Measurements from ENCODE around the gene KANK4.
A peak's percentile ranks its signal among the peaks of the same experiment; 100 is the strongest.

KANK4 gene

GRCh38 chr1:62325081-62325480 is 5.8 kb upstream of the KANK4 start:
- Mint-ChIP-seq H3K36me3 (ENCODE audit: low read depth) (no peaks in the 10 kb centered on the region), H3K9me3 (peaks cover 8% of the 10 kb centered on the region), H3K27me3 (ENCODE audit: low read depth, poor library complexity) (peaks cover 51% of the 10 kb centered on the region), H3K27ac (peak overlapping the region; percentile 81), H3K4me3 (no peak overlapping the region), H3K4me1 (peaks cover 19% of the 10 kb centered on the region)
- no peak for TF ChIP-seq CTCF (IDR thresholded peaks at IDR 0.05)
- DNase-seq, result no peak

GRCh38 chr1:62321446-62321845 is 2.2 kb upstream of the KANK4 start:
- no peak for DNase-seq
- no peak overlapping the region for H3K4me3 Mint-ChIP-seq
- no peak overlapping the region for H3K27ac Mint-ChIP-seq
- H3K27me3 Mint-ChIP-seq (ENCODE audit: low read depth, poor library complexity), result peaks cover 69% of the 10 kb centered on the region
- H3K4me1 Mint-ChIP-seq, result peaks cover 25% of the 10 kb centered on the region
- no peak for TF ChIP-seq CTCF (IDR thresholded peaks at IDR 0.05)
- H3K36me3 Mint-ChIP-seq (ENCODE audit: low read depth), result no peaks in the 10 kb centered on the region
- peaks cover 14% of the 10 kb centered on the region for H3K9me3 Mint-ChIP-seq

- H3K36me3 Mint-ChIP-seq (ENCODE audit: low read depth), result no peaks in the 10 kb centered on the region
- peak overlapping the region; percentile 81 for H3K4me3 Mint-ChIP-seq
- no peak for TF ChIP-seq CTCF (IDR thresholded peaks at IDR 0.05)
- DNase-seq, result peak; percentile 27
- peaks cover 11% of the 10 kb centered on the region for H3K9me3 Mint-ChIP-seq
- peaks cover 85% of the 10 kb centered on the region for H3K27me3 Mint-ChIP-seq (ENCODE audit: low read depth, poor library complexity)
- H3K4me1 Mint-ChIP-seq, result peaks cover 46% of the 10 kb centered on the region
- no peak overlapping the region for H3K27ac Mint-ChIP-seq
Observed at GRCh38 chr1:62318320-62318755, 896 bp downstream of the KANK4 start.

- Mint-ChIP-seq H3K4me3 (peak overlapping the region; percentile 81), H3K9me3 (peaks cover 11% of the 10 kb centered on the region), H3K27me3 (ENCODE audit: low read depth, poor library complexity) (peaks cover 88% of the 10 kb centered on the region), H3K4me1 (peaks cover 57% of the 10 kb centered on the region), H3K36me3 (ENCODE audit: low read depth) (no peaks in the 10 kb centered on the region), H3K27ac (no peak overlapping the region)
- TF ChIP-seq CTCF (IDR thresholded peaks at IDR 0.05), result no peak
- no peak for DNase-seq
Observed at GRCh38 chr1:62317021-62317768, 2.0 kb downstream of the KANK4 start.

GRCh38 chr1:62316135-62316534 is 3.1 kb downstream of the KANK4 start:
- Mint-ChIP-seq H3K4me3 (no peak overlapping the region), H3K36me3 (ENCODE audit: low read depth) (no peaks in the 10 kb centered on the region), H3K27ac (no peak overlapping the region), H3K4me1 (peaks cover 59% of the 10 kb centered on the region), H3K27me3 (ENCODE audit: low read depth, poor library complexity) (peaks cover 82% of the 10 kb centered on the region), H3K9me3 (peaks cover 11% of the 10 kb centered on the region)
- TF ChIP-seq CTCF (IDR thresholded peaks at IDR 0.05), result no peak
- no peak for DNase-seq

- H3K4me1 Mint-ChIP-seq, result peaks cover 64% of the 10 kb centered on the region
- TF ChIP-seq CTCF (IDR thresholded peaks at IDR 0.05), result no peak
- peak overlapping the region; percentile 81 for H3K27ac Mint-ChIP-seq
- no peak overlapping the region for H3K4me3 Mint-ChIP-seq
- H3K9me3 Mint-ChIP-seq, result peaks cover 9% of the 10 kb centered on the region
- peaks cover 80% of the 10 kb centered on the region for H3K27me3 Mint-ChIP-seq (ENCODE audit: low read depth, poor library complexity)
- no peaks in the 10 kb centered on the region for H3K36me3 Mint-ChIP-seq (ENCODE audit: low read depth)
- no peak for DNase-seq
Observed at GRCh38 chr1:62315387-62315786, 3.8 kb downstream of the KANK4 start.
